MM.1S (cell line): ENCODE measurements around the gene ADCY10.

Experiments
- CTCF ChIP-seq: fragments of 300-600 bp; sonication (generic); IDR thresholded peaks from 2 replicates; pipeline ENCODE4 v1.5.1; 2016; ENCODE audit warnings: antibody characterized with exemption, low read length, mixed read lengths
- EZH2 ChIP-seq: fragments of 300-600 bp; sonication (generic); optimal IDR thresholded peaks from 2 replicates; pipeline ENCODE3; 2017; ENCODE audit warnings: low read depth, mild to moderate bottlenecking, antibody characterized with exemption, low read length, mixed read lengths

- TF ChIP-seq CTCF (no peak), EZH2 (no peak)
Measured at GRCh38 chr1:167924102-167924501, 10.2 kb upstream of the ADCY10 start.
